Psoas muscle (tissue), 8 donors: ENCODE data around the gene ZNF619. TPM values are rescaled to one million over a fixed set of nuclear protein-coding genes. Genes with fewer than 3 reads are reported as not detected.
"Not testable (repeated sequence)": the region's sequence is repeated elsewhere in the genome, so short reads cannot be mapped to it uniquely, and the experiment has no call there.

Experiments used
- ATAC-seq, 4 donors: fragments of 200-7000 bp; cut with Tn5 transposase; one replicate each; pipeline ENCODE4 v1.9.1; 2020; ENCODE audit warnings: moderate library complexity in 3 of 4, mild to moderate bottlenecking in 2 of 4
- DNase-seq, 2 donors: peaks; one replicate each; pipeline ENCODE4 v3.0.0-alpha.2; 2020
- H3K27ac ChIP-seq: fragments of 200-600 bp; one replicate; pipeline ENCODE4 v1.8.0; 2022
- H3K27me3 ChIP-seq, 3 donors: fragments of 200-600 bp in 1 of 3; one replicate each; pipeline versions ENCODE4 v1.6.1 to v1.8.0; 2013 to 2022; ENCODE audit warnings: low read length in 2 of 3, mild to moderate bottlenecking in 2 of 3, moderate library complexity in 1 of 3; ENCODE audit not compliant: insufficient read depth in 3 of 3
- H3K36me3 ChIP-seq, 2 donors: fragments of 200-600 bp in 1 of 2; one replicate each; pipeline versions ENCODE4 v1.6.1 to v1.8.0; 2013 to 2022; ENCODE audit warnings: low read depth in 1 of 2, mild to moderate bottlenecking in 1 of 2, moderate library complexity in 1 of 2; ENCODE audit not compliant: insufficient read depth in 1 of 2
- H3K4me1 ChIP-seq: fragments of 200-600 bp; one replicate; pipeline ENCODE4 v1.8.0; 2022
- H3K4me3 ChIP-seq: fragments of 200-600 bp; one replicate; pipeline ENCODE4 v1.8.0; 2022; ENCODE audit warnings: mild to moderate bottlenecking
- H3K9me3 ChIP-seq: fragments of 200-600 bp; one replicate; pipeline ENCODE4 v1.8.0; 2022
- CTCF ChIP-seq: fragments of 200-600 bp; IDR thresholded peaks from one replicate; pipeline ENCODE4 v1.8.0; 2022; ENCODE audit warnings: antibody characterized with exemption
- WGBS, 3 donors: extraction: QIAGEN DNeasy Blood & Tissue Kit; methylation state at CpG; one replicate each; pipeline versions ENCODE4 v1.1.6 to v1.1.7; 2013; 5-methylcytosine and 5-hydroxymethylcytosine counted together
- intact Hi-C, 2 donors: fragments of 100-400 bp; cut with DNase I; formaldehyde crosslinking; loops; one replicate each; pipeline versions ENCODE4 v1.11.0 to v1.14.2; 2022
- polyA plus RNA-seq, 3 donors: library from polyadenylated mRNA; stranded (reverse); fragments of 200-250 nt; gene quantifications; one replicate each; pipeline ENCODE4 v1.2.3, GENCODE V29; 2013
- total RNA-seq, 4 donors: library from RNA; stranded (reverse); fragmentation: NEBNext Ultra II Directional in 2 of 4; extraction: Animal tissue kit (Norgen Biotek cat#: 25700) in 2 of 4; gene quantifications; one replicate each; pipeline versions ENCODE4 v1.2.1 to v1.2.4, GENCODE V29; 2021 to 2023
- donor health status: healthy with polysubstance abuse.
- donor health status: DM: no; HTN: no; CAD: no; lungs with moderate emphysema.
- donor health status: Bipolar disorder and iron deficiency.
- donor health status: healthy.
- donor health status: DM: yes; HTN: yes; CAD: no.
- donor health status: DM: no; HTN: no; CAD: no.
- donor health status: DM: no; HTN: no; CAD: no.
- donor health status: DM: yes; HTN: yes; CAD: no.

ZNF619 gene
- total and polyA plus RNA-seq, 7 donors: 0.82 to 4.9 (median 3.2) TPM

- Histone ChIP-seq H3K9me3 (no peaks in the 10 kb centered on the region), H3K27ac (peak within 1 kb of the TSS; percentile 93), H3K27me3 (no peaks in the 10 kb centered on the region), H3K4me3 (peak within 1 kb of the TSS; percentile 91), H3K4me1 (peaks cover 32% of the 10 kb centered on the region), H3K36me3 (peaks cover 0 to 44% of the 10 kb centered on the region in 2 donors)
- DNase-seq: peak; percentile 96 to 98
- intact Hi-C loops: loop anchor here in 1 of 2 donors (10.0 kb wide), 1 partner anchor 1428 kb away; no protein-coding TSS in a partner anchor
- WGBS, 3 donors: 0% methylated on average over 62 to 79 of the region's 79 CpGs
- TF ChIP-seq CTCF: no peak
- ATAC-seq: peak; percentile 88 to 90 (median 90)
Observed at GRCh38 chr3:40456940-40457823, 19.7 kb upstream of the ZNF619 start, which contains the start of gene RPL14. Gene RPL14 (plus strand): TSS chr3:40457339. CDS start chr3:40457472, 133 bp downstream.

- intact Hi-C loops: loop anchor here in 1 of 2 donors (10.0 kb wide), 1 partner anchor 1426 kb away; no protein-coding TSS in a partner anchor
Observed at GRCh38 chr3:40458473-40458872, 18.4 kb upstream of the ZNF619 start.

GRCh38 chr3:40460481-40460880 lies 16.4 kb upstream of the ZNF619 start:
- H3K4me3 ChIP-seq, DNase-seq, H3K9me3 ChIP-seq, ATAC-seq, H3K27ac ChIP-seq, H3K27me3 ChIP-seq, intact Hi-C loops: not testable (repeated sequence)
- Histone ChIP-seq H3K4me1 (peaks cover 20% of the 10 kb centered on the region), H3K36me3 (peaks cover 7 to 77% of the 10 kb centered on the region in 2 donors)
- WGBS, 3 donors: 86 to 88% (median 88%) methylated on average over 6 of the region's 6 CpGs

More at GRCh38 chr3:40458473-40458872, 18.4 kb upstream of the ZNF619 start:
- Histone ChIP-seq H3K36me3 (peaks cover 0 to 57% of the 10 kb centered on the region in 2 donors), H3K9me3 (no peaks in the 10 kb centered on the region), H3K27ac (peak overlapping the region; percentile 93), H3K4me1 (peaks cover 29% of the 10 kb centered on the region), H3K27me3 (no peaks in the 10 kb centered on the region), H3K4me3 (peak overlapping the region; percentile 91)
- ATAC-seq (no peak), DNase-seq (no peak)
- WGBS, 3 donors: 89 to 93% (median 89%) methylated on average over 4 of the region's 4 CpGs
- TF ChIP-seq CTCF: no peak

- H3K27ac ChIP-seq: no peak overlapping the region
- H3K9me3 ChIP-seq: no peaks in the 10 kb centered on the region
- ATAC-seq (no peak), DNase-seq (no peak)
- no peak overlapping the region for H3K4me3 ChIP-seq
- H3K27me3 ChIP-seq: no peaks in the 10 kb centered on the region
- intact Hi-C loops: no loop called here
- WGBS, 3 donors: 75 to 78% (median 76%) methylated on average over 3 of the region's 3 CpGs
- peaks cover 19% of the 10 kb centered on the region for H3K4me1 ChIP-seq
- peaks cover 7 to 84% of the 10 kb centered on the region in 2 donors for H3K36me3 ChIP-seq
- no peak for TF ChIP-seq CTCF
Observed at GRCh38 chr3:40461161-40461560, 15.8 kb upstream of the ZNF619 start.

GRCh38 chr3:40462838-40463237 lies 14.1 kb upstream of the ZNF619 start:
- not testable (repeated sequence) for H3K27ac ChIP-seq, H3K4me3 ChIP-seq, H3K9me3 ChIP-seq, H3K27me3 ChIP-seq, DNase-seq, ATAC-seq
- intact Hi-C loops: loop anchor here in 1 of 2 donors (1.0 kb wide), 1 partner anchor 19 kb away; no protein-coding TSS in a partner anchor
- WGBS, 3 donors: 94 to 96% (median 96%) methylated on average over 7 of the region's 7 CpGs
- Histone ChIP-seq H3K36me3 (peaks cover 7 to 99% of the 10 kb centered on the region in 2 donors), H3K4me1 (peaks cover 16% of the 10 kb centered on the region)
